ENCODE data around the gene ABCC8. TPM values are rescaled to one million over a fixed set of nuclear protein-coding genes. Genes with fewer than 3 reads are reported as not detected.

Gene ABCC8
- polyA plus RNA-seq, 3 donors, result not detected

- Histone ChIP-seq H3K4me3 (replicated peaks in 1 of 3; ENCODE audit: low read depth in 2 of 3, low read length in 3 of 3) (no peak overlapping the region), H3K4me1 (ENCODE audit: control insufficient read depth in 1 of 2, insufficient read depth in 2 of 2, low read length in 2 of 2) (no peaks in the 10 kb centered on the region), H3K27me3 (ENCODE audit: control insufficient read depth in 2 of 2, insufficient read depth in 2 of 2, low read length in 2 of 2) (no peaks in the 10 kb centered on the region), H3K79me2 (ENCODE audit: insufficient read depth, low read length) (no peaks in the 10 kb centered on the region), H3K9ac (ENCODE audit: insufficient read depth, low read length, poor library complexity, severe bottlenecking) (no peak overlapping the region), H3K36me3 (replicated peaks in 1 of 2; ENCODE audit: control insufficient read depth in 1 of 2, insufficient read depth in 2 of 2, low read length in 2 of 2) (no peaks in the 10 kb centered on the region), H2AFZ (ENCODE audit: insufficient read depth, low read depth, low read length, poor library complexity, severe bottlenecking) (peak overlapping the region; percentile 21), H4K20me1 (ENCODE audit: insufficient read depth, low read length) (no peaks in the 10 kb centered on the region), H3K4me2 (replicated peaks; ENCODE audit: extremely low read depth, low read length, poor library complexity, severe bottlenecking) (no peak overlapping the region), H3K27ac (ENCODE audit: low read depth in 1 of 2, low read length in 2 of 2) (no peak overlapping the region), H3K9me3 (replicated peaks in 1 of 2; ENCODE audit: control insufficient read depth in 1 of 2, insufficient read depth in 1 of 2, low read length in 2 of 2) (no peaks in the 10 kb centered on the region)
- peaks cover 2 to 5% (median 5%) of the 10 kb centered on the region in 3 donors for H3K27me3 Mint-ChIP-seq (ENCODE audit: low read depth in 3 of 3)
- no peak for TF ChIP-seq CTCF (IDR thresholded peaks at IDR 0.05)
- H3K9me3 Mint-ChIP-seq, result no peaks in the 10 kb centered on the region
- H3K36me3 Mint-ChIP-seq, result no peaks in the 10 kb centered on the region
- DNase-seq, result no peak
- 0% methylated on average over 3 of the region's 4 CpGs for WGBS (ENCODE audit: insufficient coverage)
- H3K27ac Mint-ChIP-seq, result no peak overlapping the region
- no peak overlapping the region for H3K4me3 Mint-ChIP-seq
- H3K4me1 Mint-ChIP-seq, result peaks cover 2% of the 10 kb centered on the region
- intact Hi-C loops (cut with micrococcal nuclease), result no loop called here
Observed at GRCh38 chr11:17498058-17498457, 21.4 kb upstream of the ABCC8 start.

GRCh38 chr11:17496406-17496805, 19.8 kb upstream of the ABCC8 start:
- Mint-ChIP-seq H3K4me3 (no peak overlapping the region), H3K4me1 (peaks cover 2% of the 10 kb centered on the region), H3K27me3 (ENCODE audit: low read depth in 3 of 3) (peaks cover 0 to 7% (median 5%) of the 10 kb centered on the region in 3 donors), H3K9me3 (no peaks in the 10 kb centered on the region), H3K36me3 (no peaks in the 10 kb centered on the region), H3K27ac (peak overlapping the region in 1 of 7 donors; percentile 33)
- H2AFZ ChIP-seq (ENCODE audit: insufficient read depth, low read depth, low read length, poor library complexity, severe bottlenecking), result no peak overlapping the region
- no peaks in the 10 kb centered on the region for H3K9me3 ChIP-seq (replicated peaks in 1 of 2; ENCODE audit: control insufficient read depth in 1 of 2, insufficient read depth in 1 of 2, low read length in 2 of 2)
- H4K20me1 ChIP-seq (ENCODE audit: insufficient read depth, low read length), result no peaks in the 10 kb centered on the region
- H3K36me3 ChIP-seq (replicated peaks in 1 of 2; ENCODE audit: control insufficient read depth in 1 of 2, insufficient read depth in 2 of 2, low read length in 2 of 2), result no peaks in the 10 kb centered on the region
- H3K27ac ChIP-seq (ENCODE audit: low read depth in 1 of 2, low read length in 2 of 2), result no peak overlapping the region
- no peaks in the 10 kb centered on the region for H3K4me1 ChIP-seq (ENCODE audit: control insufficient read depth in 1 of 2, insufficient read depth in 2 of 2, low read length in 2 of 2)
- intact Hi-C loops (cut with micrococcal nuclease), result no loop called here
- H3K4me3 ChIP-seq (replicated peaks in 1 of 3; ENCODE audit: low read depth in 2 of 3, low read length in 3 of 3), result no peak overlapping the region
- DNase-seq, result no peak
- no peaks in the 10 kb centered on the region for H3K79me2 ChIP-seq (ENCODE audit: insufficient read depth, low read length)
- WGBS (ENCODE audit: insufficient coverage), result 89% methylated on average over 5 of the region's 7 CpGs
- TF ChIP-seq CTCF (IDR thresholded peaks at IDR 0.05), result no peak
- no peak overlapping the region for H3K4me2 ChIP-seq (replicated peaks; ENCODE audit: extremely low read depth, low read length, poor library complexity, severe bottlenecking)
- no peak overlapping the region for H3K9ac ChIP-seq (ENCODE audit: insufficient read depth, low read length, poor library complexity, severe bottlenecking)
- no peaks in the 10 kb centered on the region for H3K27me3 ChIP-seq (ENCODE audit: control insufficient read depth in 2 of 2, insufficient read depth in 2 of 2, low read length in 2 of 2)

Data from CD14-positive monocyte (primary cell).